GM21619 (cell line): ENCODE results near the gene MGAT5.

Experiments
- ATAC-seq: cut with Tn5 transposase; IDR thresholded peaks from one replicate; pipeline ENCODE4 v1.9.1; 2021; ENCODE audit not compliant: unreplicated experiment

MGAT5 gene

DNA sequence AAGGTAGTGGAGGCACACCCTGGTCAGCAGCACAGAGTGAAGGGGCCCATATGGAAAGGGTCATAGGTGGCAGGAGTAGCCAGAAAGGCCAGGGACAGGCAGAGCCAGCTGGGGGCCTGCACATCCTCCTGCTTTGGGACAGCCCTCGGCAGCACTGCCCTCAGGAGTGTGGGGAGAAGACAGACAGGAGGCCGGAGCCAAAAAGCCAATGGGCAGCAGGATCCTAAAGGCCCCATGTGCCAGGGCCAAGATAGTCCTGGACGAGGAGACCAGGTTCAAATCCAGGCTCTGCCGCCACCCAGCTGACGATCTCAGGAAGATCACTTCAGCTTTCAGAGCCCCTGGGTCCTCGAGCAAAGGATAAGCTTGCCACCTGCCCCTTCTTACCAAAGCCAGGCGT is 244.8 kb downstream of the MGAT5 start:
- ATAC-seq = no peak

DNA sequence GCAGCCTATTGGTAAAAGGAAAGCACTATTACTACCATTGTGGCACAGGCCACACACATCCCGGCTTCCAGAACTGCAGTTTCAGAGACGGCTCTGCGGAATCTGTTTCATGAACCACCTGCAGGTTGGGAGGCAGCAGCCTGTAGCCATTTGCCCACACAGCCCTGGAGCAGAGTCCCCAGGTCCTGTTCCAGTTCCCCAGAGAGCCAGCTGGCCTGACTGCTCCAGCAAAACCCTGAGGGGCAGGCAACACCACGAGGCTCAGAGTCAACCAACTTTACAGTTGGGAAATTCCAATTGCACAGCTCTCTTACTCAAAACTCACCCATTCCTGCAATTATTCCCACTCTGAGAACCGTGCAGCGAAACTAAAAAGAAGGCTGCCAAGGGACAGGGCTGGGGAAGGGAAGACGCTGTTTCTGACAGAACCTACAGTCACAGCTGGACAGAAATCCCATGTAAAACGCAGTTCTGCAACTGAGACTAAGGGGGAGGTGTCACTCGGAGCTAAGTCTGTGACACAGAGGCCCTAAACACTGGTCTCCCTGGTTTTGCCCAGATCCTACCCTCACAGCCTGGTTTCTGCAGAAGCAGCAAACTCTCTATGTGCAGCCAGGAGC is 245.5 kb downstream of the MGAT5 start:
- ATAC-seq = no peak

DNA sequence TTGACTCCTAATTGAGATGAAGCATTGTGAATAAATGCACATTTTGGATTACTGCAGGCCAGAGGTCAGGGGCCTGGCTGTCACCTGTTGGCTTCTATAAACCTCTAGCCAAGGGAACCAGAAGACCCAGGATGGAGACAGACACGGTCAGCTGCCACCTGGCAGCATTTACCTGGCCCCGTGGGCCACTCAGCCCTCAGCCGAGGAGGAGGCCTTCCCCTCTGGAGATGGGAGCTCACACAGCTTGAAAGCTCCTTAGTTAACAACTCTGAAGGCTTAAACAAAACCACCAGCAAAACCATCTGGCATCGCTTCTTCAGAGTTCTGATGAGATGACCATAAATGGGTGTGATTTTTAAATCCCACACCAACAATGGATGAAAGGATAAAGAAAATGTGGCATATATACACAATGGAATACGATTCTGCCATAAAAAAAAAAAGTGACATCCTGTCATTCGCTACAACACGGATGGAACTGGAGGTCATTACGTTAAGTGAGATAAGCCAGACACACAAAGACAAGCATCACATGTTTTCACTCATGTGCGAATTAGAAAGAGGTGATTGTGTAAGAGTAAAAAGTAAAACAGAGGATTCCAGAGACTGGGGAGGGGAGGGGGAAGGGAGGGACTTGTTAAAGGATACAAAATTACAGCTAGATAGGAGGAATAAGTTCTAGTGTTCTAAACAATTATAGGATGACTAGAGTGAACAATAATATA is 246.5 kb downstream of the MGAT5 start:
- no peak for ATAC-seq

- ATAC-seq = no peak
These were observed 247.7 kb downstream of the MGAT5 start for GRCh38 chr2:134501476-134502091.

GRCh38 chr2:134502104-134502503 is 248.2 kb downstream of the MGAT5 start:
- ATAC-seq = no peak
